ENCODE data around the gene ABRACL.

The ABRACL gene

DNA sequence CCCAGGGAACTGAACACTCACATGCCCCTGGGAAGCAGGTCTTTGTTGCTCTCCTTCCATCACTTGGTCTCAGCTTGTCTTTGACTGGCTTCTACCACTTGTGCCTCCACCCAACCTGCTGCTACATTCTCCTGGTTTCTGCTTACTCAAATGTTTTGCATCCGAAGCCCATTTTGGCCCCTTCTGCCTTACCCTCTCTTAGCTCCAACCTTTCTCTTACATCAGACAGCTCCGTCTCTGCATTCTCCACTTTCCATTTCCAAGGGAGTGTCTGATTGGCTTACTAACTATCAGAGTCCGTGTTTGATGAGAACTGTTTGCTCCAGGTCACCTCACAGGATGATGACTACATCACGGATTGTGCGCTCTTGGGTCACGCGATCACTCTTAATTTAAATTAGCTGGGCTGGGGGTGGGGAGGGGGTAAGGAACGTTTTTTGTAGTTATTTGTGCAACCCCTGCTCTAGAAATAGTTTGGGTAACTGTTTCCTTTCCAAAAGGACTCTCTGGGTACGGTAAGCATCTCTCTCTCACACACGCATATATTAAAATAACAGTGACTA lies 844 bp upstream of the ABRACL start:
- TF ChIP-seq, protein P1, sequence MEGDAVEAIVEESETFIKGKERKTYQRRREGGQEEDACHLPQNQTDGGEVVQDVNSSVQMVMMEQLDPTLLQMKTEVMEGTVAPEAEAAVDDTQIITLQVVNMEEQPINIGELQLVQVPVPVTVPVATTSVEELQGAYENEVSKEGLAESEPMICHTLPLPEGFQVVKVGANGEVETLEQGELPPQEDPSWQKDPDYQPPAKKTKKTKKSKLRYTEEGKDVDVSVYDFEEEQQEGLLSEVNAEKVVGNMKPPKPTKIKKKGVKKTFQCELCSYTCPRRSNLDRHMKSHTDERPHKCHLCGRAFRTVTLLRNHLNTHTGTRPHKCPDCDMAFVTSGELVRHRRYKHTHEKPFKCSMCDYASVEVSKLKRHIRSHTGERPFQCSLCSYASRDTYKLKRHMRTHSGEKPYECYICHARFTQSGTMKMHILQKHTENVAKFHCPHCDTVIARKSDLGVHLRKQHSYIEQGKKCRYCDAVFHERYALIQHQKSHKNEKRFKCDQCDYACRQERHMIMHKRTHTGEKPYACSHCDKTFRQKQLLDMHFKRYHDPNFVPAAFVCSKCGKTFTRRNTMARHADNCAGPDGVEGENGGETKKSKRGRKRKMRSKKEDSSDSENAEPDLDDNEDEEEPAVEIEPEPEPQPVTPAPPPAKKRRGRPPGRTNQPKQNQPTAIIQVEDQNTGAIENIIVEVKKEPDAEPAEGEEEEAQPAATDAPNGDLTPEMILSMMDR (IDR thresholded peaks at IDR 0.05) = no peak
- no peaks in the 10 kb centered on the region for H3K27me3 ChIP-seq
- H3K27ac ChIP-seq = peak overlapping the region; percentile 86
- H3K4me1 ChIP-seq (ENCODE audit: control insufficient read depth in 1 of 2, insufficient read depth in 1 of 2, low read depth in 1 of 2, low read length in 1 of 2) = peaks cover 34 to 39% of the 10 kb centered on the region in 2 experiments
- H3K9me3 ChIP-seq = no peaks in the 10 kb centered on the region
- H3K4me3 ChIP-seq (ENCODE audit: low read depth in 1 of 2, low read length in 1 of 2) = peak overlapping the region; percentile 93
- no peaks in the 10 kb centered on the region for H3K36me3 ChIP-seq

DNA sequence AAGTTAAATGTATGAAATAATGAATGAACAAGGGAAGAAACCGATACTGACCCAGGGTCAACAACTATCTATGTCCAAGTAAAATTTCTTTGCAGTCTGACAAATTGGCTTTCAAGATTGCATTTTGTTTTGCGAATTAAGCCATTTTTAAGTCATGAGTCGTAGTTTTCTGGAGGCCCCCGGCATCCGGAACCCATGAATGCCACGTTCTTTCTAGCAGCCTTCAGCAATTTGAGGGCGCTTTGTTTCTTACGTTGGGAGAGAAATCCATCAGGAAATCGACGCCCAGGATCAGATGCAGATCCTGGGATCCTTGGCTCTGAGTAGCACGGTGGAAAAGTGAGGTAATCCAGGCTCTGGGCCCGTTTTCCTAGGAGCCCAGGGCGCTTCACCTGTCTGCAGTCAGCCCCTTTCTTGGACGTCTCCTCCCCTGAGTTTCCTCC lies 309 bp upstream of the ABRACL start:
- TF ChIP-seq, protein P1 (IDR thresholded peaks at IDR 0.05) = no peak
- H3K36me3 ChIP-seq = no peaks in the 10 kb centered on the region
- H3K27ac ChIP-seq = peak overlapping the region; percentile 86
- peaks cover 34 to 39% of the 10 kb centered on the region in 2 experiments for H3K4me1 ChIP-seq (ENCODE audit: control insufficient read depth in 1 of 2, insufficient read depth in 1 of 2, low read depth in 1 of 2, low read length in 1 of 2)
- H3K9me3 ChIP-seq = no peaks in the 10 kb centered on the region
- H3K4me3 ChIP-seq (ENCODE audit: low read depth in 1 of 2, low read length in 1 of 2) = peak overlapping the region; percentile 93
- no peaks in the 10 kb centered on the region for H3K27me3 ChIP-seq

DNA sequence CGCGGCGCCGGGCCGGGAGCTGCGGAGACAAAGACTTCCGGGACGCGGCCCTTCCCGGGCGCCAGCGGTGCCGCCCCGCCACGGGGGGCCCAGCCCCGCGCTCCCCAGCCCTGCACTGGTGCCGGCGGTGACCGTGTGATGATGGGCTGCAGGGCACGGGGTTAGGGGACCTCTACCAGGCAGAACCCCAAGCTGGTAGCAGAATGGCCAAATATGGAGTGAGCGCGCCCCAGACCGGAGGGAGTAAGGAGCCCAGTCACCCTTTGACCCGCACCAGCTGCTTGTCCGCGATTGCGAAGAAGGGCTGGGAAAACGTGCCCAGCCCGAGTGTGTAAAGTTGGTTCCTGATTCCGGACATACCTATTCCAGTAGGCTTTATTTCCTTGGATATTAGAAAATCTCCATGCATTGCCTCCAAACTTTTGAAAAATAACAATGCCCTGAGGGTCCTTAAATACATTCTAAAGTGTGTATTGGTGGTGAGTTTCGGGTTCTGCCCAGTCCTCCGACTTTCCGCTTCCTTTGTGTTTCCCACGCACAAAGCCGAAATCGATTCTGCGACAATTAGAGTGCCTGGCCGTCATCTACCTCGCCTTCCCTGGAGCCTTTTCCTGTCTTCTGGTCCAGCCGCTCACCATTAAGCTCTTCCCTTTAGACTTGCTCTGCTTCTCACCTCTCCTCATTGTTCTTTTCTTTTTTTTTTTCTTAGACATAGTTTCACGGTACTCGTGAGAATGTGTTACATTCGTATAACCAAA lies 1.1 kb downstream of the ABRACL start:
- H3K27me3 ChIP-seq = no peaks in the 10 kb centered on the region
- H3K4me1 ChIP-seq (ENCODE audit: control insufficient read depth in 1 of 2, insufficient read depth in 1 of 2, low read depth in 1 of 2, low read length in 1 of 2) = peaks cover 34 to 39% of the 10 kb centered on the region in 2 experiments
- TF ChIP-seq, protein P1 (IDR thresholded peaks at IDR 0.05) = no peak
- H3K4me3 ChIP-seq (ENCODE audit: low read depth in 1 of 2, low read length in 1 of 2) = peak overlapping the region; percentile 93
- H3K9me3 ChIP-seq = no peaks in the 10 kb centered on the region
- H3K36me3 ChIP-seq = no peaks in the 10 kb centered on the region
- H3K27ac ChIP-seq = peak overlapping the region; percentile 86

DNA sequence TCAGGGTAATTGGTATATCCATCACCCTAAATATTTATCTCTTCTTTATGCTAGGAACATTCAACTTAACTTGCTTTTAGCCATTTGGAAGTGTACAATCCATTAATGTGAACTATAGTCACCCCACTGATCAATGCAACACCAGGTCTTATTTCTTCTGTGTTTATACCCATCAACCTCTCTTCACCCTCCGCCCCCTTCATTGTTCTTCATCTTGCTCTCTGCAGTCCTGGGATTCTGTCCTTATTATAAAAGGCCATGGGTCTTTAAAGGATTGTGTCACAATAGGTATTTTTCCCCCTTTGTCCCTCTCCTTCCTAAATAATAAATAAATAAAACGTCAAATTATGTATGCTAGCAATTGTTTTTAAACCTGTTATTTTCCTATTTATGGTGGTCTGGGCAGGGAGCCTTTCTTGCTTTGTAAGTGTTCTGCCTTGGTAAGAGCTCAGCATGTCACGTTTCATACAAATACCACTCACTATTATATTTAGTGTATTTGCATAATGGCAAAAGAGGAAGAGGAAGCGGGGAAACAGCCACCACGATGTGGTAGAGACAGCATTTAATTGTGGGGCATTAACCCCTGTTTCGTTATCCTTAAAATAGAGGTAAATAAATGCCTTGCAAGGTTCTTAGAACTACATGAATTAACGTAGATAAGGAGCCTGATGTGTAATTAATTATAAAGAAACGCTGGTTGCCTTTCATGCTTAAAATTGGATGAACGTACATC lies 1.9 kb downstream of the ABRACL start:
- TF ChIP-seq, protein P1 (IDR thresholded peaks at IDR 0.05) = no peak
- Histone ChIP-seq H3K4me1 (ENCODE audit: control insufficient read depth in 1 of 2, insufficient read depth in 1 of 2, low read depth in 1 of 2, low read length in 1 of 2) (peaks cover 34% of the 10 kb centered on the region in 2 experiments), H3K27me3 (no peaks in the 10 kb centered on the region), H3K27ac (peak overlapping the region; percentile 86), H3K36me3 (no peaks in the 10 kb centered on the region), H3K4me3 (ENCODE audit: low read depth in 1 of 2, low read length in 1 of 2) (peak overlapping the region; percentile 93), H3K9me3 (no peaks in the 10 kb centered on the region)

DNA sequence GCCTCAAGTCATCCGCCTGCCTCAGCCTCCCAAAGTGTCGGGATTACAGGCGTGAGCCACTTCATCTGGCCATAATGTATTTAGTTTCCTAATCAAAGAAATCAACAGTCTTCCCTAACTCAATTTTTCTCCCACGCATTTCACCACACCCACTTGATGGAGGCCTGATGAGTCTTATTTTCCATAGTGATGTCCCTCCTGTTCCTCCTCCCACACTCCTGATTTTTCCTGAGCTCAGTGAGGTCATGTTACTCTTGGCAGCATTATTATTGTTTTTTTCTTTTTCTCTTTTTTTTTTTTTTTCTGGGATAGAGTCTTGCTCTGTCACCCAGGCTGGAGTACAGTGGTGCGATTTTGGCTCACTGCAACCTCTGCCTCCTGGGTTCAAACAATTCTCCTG lies 8.9 kb downstream of the ABRACL start:
- Histone ChIP-seq H3K4me1 (ENCODE audit: control insufficient read depth in 1 of 2, insufficient read depth in 1 of 2, low read depth in 1 of 2, low read length in 1 of 2) (no peaks in the 10 kb centered on the region), H3K27ac (no peak overlapping the region), H3K27me3 (no peaks in the 10 kb centered on the region), H3K4me3 (ENCODE audit: low read depth in 1 of 2, low read length in 1 of 2) (no peak overlapping the region), H3K9me3 (no peaks in the 10 kb centered on the region), H3K36me3 (peaks cover 27% of the 10 kb centered on the region)
- TF ChIP-seq, protein P1 (IDR thresholded peaks at IDR 0.05) = no peak
